LNCAP (cell line): ENCODE results near the gene CENPT.

Experiments
- TF ChIP-seq, protein P1 (sequence below): fragments of 450-650 bp; IDR thresholded peaks from 2 replicates; pipeline ENCODE4 v1.5.1; 2017; ENCODE audit warnings: mild to moderate bottlenecking

The CENPT gene

DNA sequence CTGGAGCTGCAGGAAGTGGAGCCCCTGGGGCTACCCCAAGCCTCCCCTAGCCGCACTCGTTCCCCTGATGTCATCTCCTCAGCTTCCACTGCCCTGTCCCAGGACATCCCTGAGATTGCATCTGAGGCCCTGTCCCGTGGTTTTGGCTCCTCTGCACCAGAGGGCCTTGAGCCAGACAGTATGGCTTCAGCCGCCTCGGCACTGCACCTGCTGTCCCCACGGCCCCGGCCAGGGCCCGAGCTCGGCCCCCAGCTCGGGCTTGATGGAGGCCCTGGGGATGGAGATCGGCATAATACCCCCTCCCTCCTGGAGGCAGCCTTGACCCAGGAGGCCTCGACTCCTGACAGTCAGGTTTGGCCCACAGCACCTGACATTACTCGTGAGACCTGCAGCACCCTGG is 33.1 kb upstream of the CENPT start:
- TF ChIP-seq, protein P1, sequence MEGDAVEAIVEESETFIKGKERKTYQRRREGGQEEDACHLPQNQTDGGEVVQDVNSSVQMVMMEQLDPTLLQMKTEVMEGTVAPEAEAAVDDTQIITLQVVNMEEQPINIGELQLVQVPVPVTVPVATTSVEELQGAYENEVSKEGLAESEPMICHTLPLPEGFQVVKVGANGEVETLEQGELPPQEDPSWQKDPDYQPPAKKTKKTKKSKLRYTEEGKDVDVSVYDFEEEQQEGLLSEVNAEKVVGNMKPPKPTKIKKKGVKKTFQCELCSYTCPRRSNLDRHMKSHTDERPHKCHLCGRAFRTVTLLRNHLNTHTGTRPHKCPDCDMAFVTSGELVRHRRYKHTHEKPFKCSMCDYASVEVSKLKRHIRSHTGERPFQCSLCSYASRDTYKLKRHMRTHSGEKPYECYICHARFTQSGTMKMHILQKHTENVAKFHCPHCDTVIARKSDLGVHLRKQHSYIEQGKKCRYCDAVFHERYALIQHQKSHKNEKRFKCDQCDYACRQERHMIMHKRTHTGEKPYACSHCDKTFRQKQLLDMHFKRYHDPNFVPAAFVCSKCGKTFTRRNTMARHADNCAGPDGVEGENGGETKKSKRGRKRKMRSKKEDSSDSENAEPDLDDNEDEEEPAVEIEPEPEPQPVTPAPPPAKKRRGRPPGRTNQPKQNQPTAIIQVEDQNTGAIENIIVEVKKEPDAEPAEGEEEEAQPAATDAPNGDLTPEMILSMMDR, result no peak

- TF ChIP-seq, protein P1, result no peak
These were observed 32.4 kb upstream of the CENPT start for GRCh38 chr16:67879936-67880335.

DNA sequence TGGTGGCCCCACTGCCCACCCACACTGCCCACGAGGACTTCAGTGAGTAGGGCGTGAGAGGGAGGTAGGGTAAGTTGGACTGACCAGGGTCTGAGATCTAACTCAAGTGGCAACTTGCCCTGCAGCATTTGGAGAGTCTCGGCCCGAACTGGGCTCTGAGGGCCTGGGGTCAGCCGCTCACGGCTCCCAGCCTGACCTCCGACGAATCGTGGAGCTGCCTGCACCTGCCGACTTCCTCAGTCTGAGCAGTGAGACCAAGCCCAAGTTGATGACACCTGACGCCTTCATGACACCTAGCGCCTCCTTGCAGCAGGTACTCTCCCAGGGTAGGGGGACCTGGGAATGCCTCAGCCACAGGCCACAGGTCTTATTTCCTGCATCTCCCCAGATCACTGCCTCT is 32.0 kb upstream of the CENPT start:
- TF ChIP-seq, protein P1, result no peak

DNA sequence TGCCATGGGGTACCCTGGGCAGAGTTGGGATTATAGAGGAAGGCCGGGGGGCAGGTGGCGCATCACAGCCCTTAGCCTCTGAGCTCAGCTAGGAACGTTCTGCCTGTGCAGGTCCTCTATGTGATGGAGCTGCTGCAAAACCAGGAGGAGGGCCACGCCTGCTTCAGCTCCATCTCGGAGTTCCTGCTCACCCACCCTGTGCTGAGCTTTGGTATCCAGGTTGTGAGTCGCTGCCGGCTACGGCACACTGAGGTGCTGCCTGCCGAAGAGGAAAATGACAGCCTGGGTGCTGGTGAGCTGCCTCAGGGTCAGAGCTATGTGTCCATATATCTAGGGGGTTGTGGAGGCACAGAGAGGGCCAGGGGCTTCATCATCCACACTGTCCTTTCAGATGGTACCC is 31.4 kb upstream of the CENPT start:
- TF ChIP-seq, protein P1, result no peak

DNA sequence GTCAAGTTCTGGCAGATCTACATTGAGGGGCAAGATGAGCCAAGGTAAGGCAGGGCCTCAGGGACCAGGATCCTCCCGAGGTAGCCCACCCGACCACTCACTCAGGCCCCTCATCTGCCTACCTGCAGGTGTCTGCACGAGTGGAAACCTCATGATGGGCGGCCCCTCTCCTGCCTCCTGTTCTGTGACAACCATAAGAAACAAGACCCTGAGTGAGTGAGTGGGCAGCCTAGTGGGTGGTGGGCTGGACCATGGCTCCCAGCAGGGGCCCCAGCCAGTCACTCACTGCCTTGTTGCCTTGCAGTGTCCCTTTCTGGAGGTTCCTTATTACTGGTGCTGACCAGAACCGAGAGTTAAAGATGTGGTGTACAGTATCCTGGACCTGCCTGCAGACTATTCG is 30.7 kb upstream of the CENPT start:
- TF ChIP-seq, protein P1, result no peak

DNA sequence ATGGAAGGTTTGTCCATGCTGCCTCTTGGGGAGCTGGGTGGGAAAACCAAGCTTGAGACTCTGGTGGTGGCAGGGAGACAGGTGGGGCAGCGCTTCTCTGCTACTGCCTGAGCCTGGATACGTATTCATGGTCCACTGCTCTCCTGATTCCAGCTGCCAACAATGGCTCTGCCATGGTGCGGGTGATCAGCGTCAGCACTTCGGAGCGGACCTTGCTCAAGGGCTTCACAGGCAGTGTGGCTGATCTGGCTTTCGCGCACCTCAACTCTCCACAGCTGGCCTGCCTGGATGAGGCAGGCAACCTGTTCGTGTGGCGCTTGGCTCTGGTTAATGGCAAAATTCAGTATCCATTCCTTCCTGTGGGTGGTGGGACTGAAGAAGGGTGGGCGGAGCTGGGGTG is 29.6 kb upstream of the CENPT start:
- TF ChIP-seq, protein P1, result no peak

- TF ChIP-seq, protein P1, result no peak
These were observed 26.9 kb upstream of the CENPT start for GRCh38 chr16:67874372-67874771.
